Duodenal mucosa (tissue), 2 donors: Measurements from ENCODE around the gene RPS28.
"Not testable (repeated sequence)": the region's sequence is repeated elsewhere in the genome, so short reads cannot be mapped to it uniquely, and the experiment has no call there.

ENCODE experiments used
- H3K27ac ChIP-seq: one replicate; pipeline ENCODE4 v1.7.0; 2013; ENCODE audit warnings: low read depth, low read length
- H3K27me3 ChIP-seq, 2 donors: one replicate each; pipeline ENCODE4 v1.7.0; 2013; ENCODE audit warnings: low read length in 2 of 2, control low read depth in 1 of 2; ENCODE audit not compliant: insufficient read depth in 2 of 2, control insufficient read depth in 1 of 2
- H3K36me3 ChIP-seq, 2 donors: one replicate each; pipeline ENCODE4 v1.7.0; 2013; ENCODE audit warnings: low read length in 2 of 2, control low read depth in 1 of 2; ENCODE audit not compliant: insufficient read depth in 2 of 2, control insufficient read depth in 1 of 2
- H3K4me1 ChIP-seq, 2 donors: one replicate each; pipeline ENCODE4 v1.7.0; 2013; ENCODE audit warnings: low read length in 2 of 2, control low read depth in 1 of 2; ENCODE audit not compliant: insufficient read depth in 2 of 2, control insufficient read depth in 1 of 2
- H3K4me3 ChIP-seq, 2 donors: one replicate each; pipeline ENCODE4 v1.7.0; 2013; ENCODE audit warnings: low read length in 2 of 2, low read depth in 1 of 2
- H3K9ac ChIP-seq, 2 donors: one replicate each; pipeline ENCODE4 v1.7.0; 2013; ENCODE audit warnings: low read length in 2 of 2, low read depth in 1 of 2
- H3K9me3 ChIP-seq, 2 donors: one replicate each; pipeline ENCODE4 v1.7.0; 2013; ENCODE audit warnings: low read length in 2 of 2, control low read depth in 1 of 2; ENCODE audit not compliant: control insufficient read depth in 1 of 2

RPS28 gene

GRCh38 chr19:8321067-8321985 is at the start of gene RPS28, which contains the start of gene NDUFA7:
Gene RPS28, plus strand, starts transcription at chr19:8321496. Its CDS starts 35 bp downstream, at chr19:8321531.
Gene NDUFA7, minus strand, starts transcription at chr19:8321375. Its CDS starts 17 bp downstream, at chr19:8321358.
- H3K4me1 ChIP-seq: peaks cover 17 to 25% of the 10 kb centered on the region in 2 donors

DNA sequence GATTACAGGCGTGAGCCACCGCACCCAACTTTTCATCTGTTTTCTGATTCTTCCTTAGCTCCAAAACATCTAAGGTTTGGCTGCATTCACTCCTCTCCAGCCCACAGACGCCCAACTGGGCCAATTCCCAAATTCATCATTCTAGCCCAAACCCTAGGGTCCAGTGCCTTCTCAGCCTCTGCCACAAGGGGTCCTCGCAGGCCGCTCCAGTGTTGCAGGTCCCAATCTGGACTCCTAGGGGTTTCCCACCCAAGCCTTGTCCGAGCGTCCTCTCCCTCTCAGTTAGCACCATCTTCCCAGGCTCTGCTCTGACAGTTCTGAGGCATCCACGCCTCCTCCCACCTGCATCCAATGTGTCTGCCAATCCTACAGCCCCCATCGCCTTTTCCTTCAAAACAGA is 44.8 kb upstream of the RPS28 start:
- not testable (repeated sequence) for H3K4me3 ChIP-seq

More at GRCh38 chr19:8321067-8321985, at the start of gene RPS28, which contains the start of gene NDUFA7:
- Histone ChIP-seq H3K27ac (peak within 1 kb of the TSS; percentile 92), H3K9me3 (no peaks in the 10 kb centered on the region), H3K4me3 (peak within 1 kb of the TSS; percentile 95 to 98), H3K36me3 (peaks cover 8 to 22% of the 10 kb centered on the region in 2 donors), H3K27me3 (no peaks in the 10 kb centered on the region), H3K9ac (peak within 1 kb of the TSS; percentile 99 to 100)

DNA sequence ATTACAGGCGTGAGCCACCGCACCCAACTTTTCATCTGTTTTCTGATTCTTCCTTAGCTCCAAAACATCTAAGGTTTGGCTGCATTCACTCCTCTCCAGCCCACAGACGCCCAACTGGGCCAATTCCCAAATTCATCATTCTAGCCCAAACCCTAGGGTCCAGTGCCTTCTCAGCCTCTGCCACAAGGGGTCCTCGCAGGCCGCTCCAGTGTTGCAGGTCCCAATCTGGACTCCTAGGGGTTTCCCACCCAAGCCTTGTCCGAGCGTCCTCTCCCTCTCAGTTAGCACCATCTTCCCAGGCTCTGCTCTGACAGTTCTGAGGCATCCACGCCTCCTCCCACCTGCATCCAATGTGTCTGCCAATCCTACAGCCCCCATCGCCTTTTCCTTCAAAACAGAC is 30.0 kb upstream of the RPS28 start:
- H3K36me3 ChIP-seq, H3K27me3 ChIP-seq, H3K9ac ChIP-seq, H3K4me3 ChIP-seq, H3K9me3 ChIP-seq, H3K27ac ChIP-seq, H3K4me1 ChIP-seq: not testable (repeated sequence)

More for the DNA sequence above, 44.8 kb upstream of the RPS28 start:
- H3K27ac ChIP-seq, H3K4me1 ChIP-seq, H3K36me3 ChIP-seq, H3K9me3 ChIP-seq, H3K27me3 ChIP-seq, H3K9ac ChIP-seq: not testable (repeated sequence)

- Histone ChIP-seq H3K27me3 (no peaks in the 10 kb centered on the region), H3K27ac (no peak overlapping the region)
These were observed 19.0 kb upstream of the RPS28 start for GRCh38 chr19:8302357-8302691.

DNA sequence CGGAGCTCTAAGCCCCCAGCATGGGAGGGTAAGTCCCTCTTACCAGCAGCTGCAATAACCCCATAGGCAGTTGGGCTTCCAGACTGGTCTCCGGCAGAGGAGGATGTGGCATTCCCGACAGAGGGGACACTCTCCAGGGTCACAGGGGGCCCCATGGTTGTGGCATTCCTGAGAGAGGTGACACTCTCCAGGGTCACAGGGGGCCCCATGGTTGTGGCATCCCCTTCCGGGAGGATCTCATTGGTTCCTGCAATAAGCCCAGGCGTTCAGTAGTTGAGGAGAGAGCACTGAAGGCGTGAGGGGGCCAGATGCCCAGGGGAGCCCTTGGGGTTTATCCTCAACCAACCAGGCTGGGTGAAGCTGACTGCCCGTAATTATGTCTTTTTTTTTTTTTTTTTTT is 18.6 kb upstream of the RPS28 start:
- no peaks in the 10 kb centered on the region for H3K27me3 ChIP-seq
- H3K36me3 ChIP-seq: peaks cover 0 to 3% of the 10 kb centered on the region in 2 donors
- no peak overlapping the region for H3K4me3 ChIP-seq
- no peak overlapping the region for H3K27ac ChIP-seq
- no peak overlapping the region for H3K9ac ChIP-seq
- peaks cover 13 to 18% of the 10 kb centered on the region in 2 donors for H3K4me1 ChIP-seq
- no peaks in the 10 kb centered on the region for H3K9me3 ChIP-seq

More at GRCh38 chr19:8302357-8302691, 19.0 kb upstream of the RPS28 start:
- Histone ChIP-seq H3K4me1 (peaks cover 9 to 14% of the 10 kb centered on the region in 2 donors), H3K9me3 (no peaks in the 10 kb centered on the region), H3K4me3 (no peak overlapping the region), H3K9ac (no peak overlapping the region), H3K36me3 (peaks cover 0 to 3% of the 10 kb centered on the region in 2 donors)

GRCh38 chr19:8304841-8305621 is 16.3 kb upstream of the RPS28 start:
- Histone ChIP-seq H3K4me1 (peaks cover 15 to 31% of the 10 kb centered on the region in 2 donors), H3K36me3 (peaks cover 0 to 8% of the 10 kb centered on the region in 2 donors), H3K27me3 (no peaks in the 10 kb centered on the region), H3K27ac (no peak overlapping the region), H3K4me3 (no peak overlapping the region), H3K9ac (no peak overlapping the region), H3K9me3 (no peaks in the 10 kb centered on the region)

DNA sequence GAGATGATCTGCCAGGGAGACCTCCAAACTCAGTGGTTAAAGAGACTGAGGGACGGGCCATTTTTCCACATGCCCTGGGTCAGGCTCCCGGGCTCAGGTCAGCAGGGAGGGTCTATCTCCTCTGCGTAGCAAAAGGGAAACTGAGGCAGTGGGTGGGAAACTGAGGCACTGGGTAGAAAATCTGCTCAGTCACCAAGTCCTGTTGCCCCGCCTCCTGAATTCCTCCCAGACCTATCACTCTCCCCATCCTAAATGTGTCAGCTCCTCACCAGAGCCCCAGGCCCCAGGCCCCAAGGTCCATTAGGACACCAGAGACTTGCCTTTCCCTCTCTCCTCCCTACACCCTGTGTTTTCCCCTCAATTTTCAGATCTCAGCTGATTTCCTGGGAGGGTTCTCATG is 15.5 kb upstream of the RPS28 start:
- Histone ChIP-seq H3K27ac (no peak overlapping the region), H3K27me3 (no peaks in the 10 kb centered on the region), H3K36me3 (peaks cover 1 to 13% of the 10 kb centered on the region in 2 donors), H3K9ac (no peak overlapping the region), H3K9me3 (no peaks in the 10 kb centered on the region), H3K4me3 (no peak overlapping the region), H3K4me1 (peaks cover 15 to 31% of the 10 kb centered on the region in 2 donors)

DNA sequence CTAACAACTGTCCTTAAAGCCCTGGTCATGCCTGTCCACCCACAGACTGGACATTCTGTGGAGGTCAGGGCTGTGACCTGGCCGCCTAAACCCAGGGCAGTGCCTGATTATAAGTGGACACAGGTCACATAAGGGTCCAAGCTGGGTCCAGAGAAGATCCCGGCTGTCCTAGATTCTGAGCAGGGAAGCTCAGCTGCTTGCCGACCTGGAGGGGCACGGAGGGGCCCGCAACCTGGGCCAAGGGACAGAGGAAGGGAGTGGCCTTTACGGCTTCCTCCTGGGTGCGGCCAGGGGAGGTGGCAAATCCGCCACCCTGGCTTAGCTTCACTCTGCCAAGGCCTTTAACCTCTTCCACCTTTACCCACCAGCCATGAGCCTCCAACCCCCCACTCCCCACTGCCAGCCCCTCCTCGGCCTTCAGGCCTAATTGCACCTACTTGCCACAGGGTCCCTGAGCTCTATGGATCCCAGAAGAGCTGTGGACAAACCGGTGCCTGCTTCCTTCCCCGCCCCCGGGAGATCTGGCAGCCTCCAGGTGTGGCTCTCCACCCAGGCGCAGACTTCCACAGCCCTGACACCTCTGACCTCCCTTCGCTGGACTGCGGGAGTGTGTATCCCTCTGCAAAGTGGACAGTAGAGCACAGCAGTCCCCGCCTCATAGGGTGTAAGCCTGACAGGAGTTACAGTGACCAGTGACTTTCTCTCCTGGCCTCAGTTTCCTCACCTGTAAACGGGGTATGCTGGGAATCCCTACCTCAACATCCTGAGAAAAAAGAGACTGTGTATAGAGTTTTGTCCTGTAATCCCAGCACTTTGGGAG is 14.9 kb upstream of the RPS28 start:
- Histone ChIP-seq H3K27me3 (no peaks in the 10 kb centered on the region), H3K36me3 (peaks cover 8 to 20% of the 10 kb centered on the region in 2 donors), H3K9me3 (no peaks in the 10 kb centered on the region), H3K4me1 (peaks cover 15 to 31% of the 10 kb centered on the region in 2 donors), H3K27ac (no peak overlapping the region), H3K9ac (peak overlapping the region in 1 of 2 donors; percentile 25), H3K4me3 (peak overlapping the region in 1 of 2 donors; percentile 73)

GRCh38 chr19:8307400-8307964 is 13.8 kb upstream of the RPS28 start:
- Histone ChIP-seq H3K4me3 (peak overlapping the region; percentile 73 to 77), H3K27me3 (no peaks in the 10 kb centered on the region), H3K4me1 (peaks cover 15 to 31% of the 10 kb centered on the region in 2 donors), H3K36me3 (peaks cover 9 to 26% of the 10 kb centered on the region in 2 donors), H3K9ac (peak overlapping the region; percentile 43 to 61), H3K9me3 (no peaks in the 10 kb centered on the region), H3K27ac (no peak overlapping the region)
